HG03064 (cell line): Measurements from ENCODE around the gene DDIT3.

Experiments
- ATAC-seq: cut with Tn5 transposase; IDR thresholded peaks from one replicate; pipeline ENCODE4 v1.9.1; 2021; ENCODE audit warnings: low read depth; ENCODE audit not compliant: unreplicated experiment

The DDIT3 gene

DNA sequence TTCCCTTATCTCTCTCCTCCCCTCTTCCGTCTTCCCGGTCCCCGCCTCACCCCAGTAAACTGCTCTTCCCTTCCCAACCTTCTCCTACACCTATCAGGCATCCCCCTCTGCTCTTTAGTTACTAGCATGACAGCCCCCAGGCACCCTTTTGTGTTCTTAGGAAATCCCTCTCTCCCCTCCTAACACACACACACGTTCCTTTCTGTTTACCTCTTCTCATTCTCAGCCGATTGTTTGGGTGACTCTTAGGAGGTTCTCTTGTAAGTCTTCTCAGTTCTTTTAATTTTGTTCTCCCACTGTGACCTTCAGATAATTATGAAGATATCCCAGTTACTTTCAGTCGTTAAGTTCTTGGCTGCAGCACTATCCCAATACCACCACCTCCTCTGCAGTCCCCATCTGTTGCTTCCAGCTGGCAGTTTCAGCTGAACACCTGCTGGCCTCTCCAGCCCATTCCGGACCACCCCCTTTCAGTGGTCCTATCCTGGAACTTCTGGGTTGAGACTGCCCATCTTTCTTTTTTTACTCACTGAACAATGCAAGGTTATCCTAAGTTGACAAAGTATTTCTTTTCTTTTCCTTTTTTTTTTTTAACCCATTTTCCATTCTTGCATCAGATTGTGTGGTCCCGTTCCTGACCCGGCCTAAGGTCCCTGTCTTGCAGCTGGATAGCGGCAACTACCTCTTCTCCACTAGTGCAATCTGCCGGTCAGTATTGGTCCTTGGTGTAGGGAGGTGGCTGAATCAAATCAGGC lies 31.7 kb downstream of the DDIT3 start:
- ATAC-seq = no peak

GRCh38 chr12:57487597-57488401 lies 32.5 kb downstream of the DDIT3 start, which contains the start of gene MARS1:
Gene MARS1, plus strand, starts transcription at chr12:57488068. Its CDS starts 23 bp downstream, at chr12:57488091.
- ATAC-seq = peak; percentile 96

- no peak for ATAC-seq
These were observed 33.2 kb downstream of the DDIT3 start for GRCh38 chr12:57487055-57487596.

- no peak for ATAC-seq
These were observed 34.6 kb downstream of the DDIT3 start for GRCh38 chr12:57485695-57486094.

GRCh38 chr12:57483466-57483865 lies 36.8 kb downstream of the DDIT3 start:
- ATAC-seq = no peak

- ATAC-seq = no peak
These were observed 38.6 kb downstream of the DDIT3 start for GRCh38 chr12:57481671-57482070.

- ATAC-seq = no peak
These were observed 40.8 kb downstream of the DDIT3 start, which contains the start of gene ARHGAP9 for GRCh38 chr12:57479376-57480115. Gene ARHGAP9, minus strand, starts transcription at chr12:57479866. Its CDS starts 460 bp downstream, at chr12:57479406.

GRCh38 chr12:57479043-57479375 lies 41.3 kb downstream of the DDIT3 start:
- no peak for ATAC-seq

GRCh38 chr12:57477710-57478681 lies 42.3 kb downstream of the DDIT3 start:
- no peak for ATAC-seq

DNA sequence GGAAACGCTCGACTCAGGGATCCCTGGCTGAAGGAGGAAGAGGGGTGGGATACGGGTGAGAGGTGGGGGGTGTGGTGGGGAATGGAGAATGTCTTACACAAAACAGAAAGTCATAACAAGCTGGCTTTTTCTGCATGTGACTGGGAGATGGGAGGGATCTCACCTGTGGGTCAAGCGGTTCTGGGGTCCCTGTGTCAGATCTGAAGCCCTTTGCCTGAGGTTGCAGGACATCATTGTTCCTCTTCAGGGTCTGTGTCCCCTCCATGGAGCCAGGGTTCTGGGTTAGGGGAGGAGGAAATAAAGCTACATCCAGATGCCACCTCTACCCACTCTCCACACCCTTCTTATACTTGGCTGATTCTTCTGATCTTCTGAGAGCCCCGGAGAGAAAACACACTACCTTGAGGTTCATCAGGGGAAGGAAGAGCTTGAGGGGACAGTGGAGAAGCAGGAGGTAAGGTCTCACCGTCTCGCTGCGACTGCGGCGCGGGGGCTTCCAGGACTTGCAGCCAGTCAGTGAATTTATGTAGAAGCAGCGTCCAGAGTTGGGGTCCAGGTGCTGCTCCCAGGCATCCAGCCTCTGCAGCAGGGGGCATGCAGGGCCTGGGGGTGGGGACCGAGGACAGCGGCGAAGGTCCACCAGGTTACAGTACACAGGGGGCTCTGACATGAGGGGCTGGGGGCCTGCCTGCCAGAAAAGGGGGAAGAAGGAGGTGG lies 43.2 kb downstream of the DDIT3 start:
- ATAC-seq = no peak

DNA sequence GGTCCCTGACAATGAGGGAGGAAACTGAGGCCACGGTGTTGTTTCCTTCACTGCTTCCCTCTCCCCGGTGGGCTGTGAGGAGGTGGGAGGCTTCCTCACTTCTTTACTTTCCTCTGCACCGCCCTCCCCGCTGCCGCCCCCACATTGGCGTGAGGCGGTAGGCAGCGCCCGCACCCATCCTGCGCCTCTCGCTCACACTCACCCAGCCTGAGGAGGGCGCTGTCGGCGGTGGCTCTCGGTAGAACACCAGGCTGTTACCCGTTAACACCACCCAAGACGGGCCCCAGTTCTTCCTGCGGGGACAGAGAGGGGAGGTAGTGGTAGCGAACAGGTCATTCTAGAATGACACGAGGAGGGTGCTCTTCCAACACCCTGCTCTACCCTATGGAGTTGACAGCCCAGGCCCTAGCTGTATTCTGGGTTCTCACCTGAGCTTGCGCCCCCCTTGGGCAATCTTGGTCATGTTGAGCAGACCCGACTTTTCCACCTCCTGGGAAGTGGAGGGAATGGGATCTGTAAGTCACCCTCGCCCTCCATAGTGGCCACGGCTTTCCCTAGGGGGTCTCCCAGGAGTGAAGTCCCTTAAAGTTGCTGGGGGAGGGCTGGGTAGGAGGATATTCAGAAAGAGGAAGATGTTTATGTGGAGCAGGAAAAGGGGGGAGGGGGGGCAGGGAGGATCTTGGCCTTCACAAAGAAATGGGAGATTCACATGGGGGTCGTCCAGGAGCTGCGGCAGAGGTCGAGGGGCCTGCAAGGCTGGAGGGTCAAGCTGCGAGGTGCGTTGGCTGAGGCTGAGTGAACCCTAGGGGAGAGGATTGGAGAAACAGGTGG lies 43.9 kb downstream of the DDIT3 start:
- peak; percentile 37 for ATAC-seq

- no peak for ATAC-seq
These were observed 44.8 kb downstream of the DDIT3 start for GRCh38 chr12:57475271-57476161.

- ATAC-seq = no peak
These were observed 45.5 kb downstream of the DDIT3 start for GRCh38 chr12:57474862-57475261.

- no peak for ATAC-seq
These were observed 45.9 kb downstream of the DDIT3 start for GRCh38 chr12:57474430-57474829.

DNA sequence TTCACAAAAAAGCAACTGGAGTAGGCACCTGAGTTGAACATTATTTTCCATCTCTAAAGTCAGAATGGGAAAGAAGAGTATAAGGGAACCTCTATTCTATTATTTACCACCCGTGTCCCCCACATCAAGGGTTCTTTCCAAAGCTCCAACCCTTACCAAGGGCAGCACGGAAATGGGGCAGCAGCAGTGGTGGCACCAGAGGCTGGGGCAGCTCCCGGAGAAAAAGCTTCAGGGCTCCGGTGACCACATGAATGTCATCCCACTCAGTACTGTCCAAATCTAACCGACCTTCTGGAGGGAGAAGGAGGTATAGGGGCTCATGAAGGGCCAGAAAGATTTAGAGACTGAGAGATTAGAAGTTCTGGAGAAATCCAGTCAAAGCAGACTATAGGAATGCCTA lies 46.4 kb downstream of the DDIT3 start:
- no peak for ATAC-seq

DNA sequence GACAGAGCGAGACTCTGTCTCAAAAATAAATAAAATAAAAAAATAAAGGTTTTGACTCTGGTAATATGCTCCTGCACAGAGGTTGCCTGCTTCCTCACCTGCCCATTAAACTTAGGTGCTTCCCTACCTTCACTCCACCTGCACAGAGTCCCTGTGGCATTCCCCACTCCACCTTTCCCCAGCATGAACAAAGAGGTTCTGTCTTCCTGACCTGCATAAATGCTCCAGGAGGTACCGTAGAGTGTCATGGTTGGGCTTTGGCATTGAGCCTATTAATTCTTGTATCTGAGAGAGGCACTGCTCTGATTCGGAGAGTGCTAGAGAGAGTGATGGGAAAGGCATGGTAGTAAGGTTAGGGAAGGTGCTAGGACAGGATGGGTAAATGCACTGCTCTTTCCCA lies 46.9 kb downstream of the DDIT3 start:
- ATAC-seq = no peak

DNA sequence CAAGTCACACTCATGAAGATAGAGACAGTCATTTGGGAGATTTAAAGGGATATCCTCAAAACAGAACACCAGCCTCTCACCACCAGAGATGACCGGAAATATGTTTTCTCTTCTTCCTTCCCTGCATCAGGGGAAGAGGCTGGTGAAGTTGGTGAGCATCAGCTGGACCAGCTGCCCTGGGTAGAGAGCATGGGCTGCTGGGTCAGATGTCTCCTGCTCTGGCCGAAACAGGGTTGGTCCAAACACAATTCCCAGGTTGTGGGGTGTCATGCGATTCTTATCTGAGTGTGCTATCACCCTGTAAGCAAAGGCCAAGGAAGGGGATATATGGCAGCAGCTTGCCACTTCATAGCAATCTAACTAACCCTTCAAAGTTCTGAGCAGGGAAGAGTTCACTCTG lies 47.9 kb downstream of the DDIT3 start:
- ATAC-seq = no peak
